Measurements from ENCODE around the gene MRFAP1L1.
"Not testable (repeated sequence)": the region's sequence is repeated elsewhere in the genome, so short reads cannot be mapped to it uniquely, and the experiment has no call there.

Gene MRFAP1L1

DNA sequence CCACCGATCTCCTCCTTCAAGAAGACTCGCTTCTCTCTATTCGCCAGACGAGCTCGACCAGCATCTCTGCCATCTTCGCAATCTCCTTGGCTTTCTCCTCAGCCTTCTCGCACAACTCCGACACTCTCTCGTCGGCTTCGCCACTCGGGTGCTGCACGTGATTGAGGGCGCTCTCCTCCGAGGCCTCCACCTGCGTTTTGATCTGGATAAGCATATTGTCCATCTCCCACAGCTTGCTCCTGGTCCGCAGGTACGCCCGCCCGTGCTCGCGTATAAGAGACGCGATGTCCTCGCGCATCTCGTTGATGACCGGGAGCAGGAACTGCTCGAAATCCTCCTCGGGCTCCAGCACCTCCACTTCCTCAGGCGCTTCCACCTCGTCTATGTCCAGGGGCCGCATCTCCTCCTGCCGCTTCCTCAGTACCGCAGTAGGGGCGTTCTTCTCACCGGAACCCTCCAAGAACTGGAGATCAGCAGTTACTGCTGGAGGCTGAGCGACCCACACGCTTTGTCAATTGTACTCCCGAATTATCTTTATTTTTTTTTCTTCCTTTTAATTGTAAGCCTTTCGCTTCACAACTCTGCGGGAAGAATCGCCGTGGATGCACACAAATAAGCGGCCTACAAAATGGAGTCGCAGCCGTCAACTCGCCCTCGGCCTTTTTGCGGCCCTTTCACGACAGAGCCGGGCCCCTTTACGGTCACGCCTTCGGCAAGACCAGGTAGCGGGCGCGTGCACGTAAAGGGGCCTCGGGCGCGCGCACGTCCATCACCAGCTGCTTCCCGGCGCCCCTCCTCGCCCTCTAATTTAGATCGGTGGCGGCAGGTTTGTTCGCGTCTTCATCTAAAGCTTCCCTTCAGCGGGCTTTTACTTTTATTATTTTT, at the start of gene MRFAP1L1:
Gene MRFAP1L1, minus strand, starts transcription at position 636 of the 885 bp plus-strand sequence. Its CDS starts 236 bp downstream, at position 400.
- DNase-seq = peak; percentile 97

DNA sequence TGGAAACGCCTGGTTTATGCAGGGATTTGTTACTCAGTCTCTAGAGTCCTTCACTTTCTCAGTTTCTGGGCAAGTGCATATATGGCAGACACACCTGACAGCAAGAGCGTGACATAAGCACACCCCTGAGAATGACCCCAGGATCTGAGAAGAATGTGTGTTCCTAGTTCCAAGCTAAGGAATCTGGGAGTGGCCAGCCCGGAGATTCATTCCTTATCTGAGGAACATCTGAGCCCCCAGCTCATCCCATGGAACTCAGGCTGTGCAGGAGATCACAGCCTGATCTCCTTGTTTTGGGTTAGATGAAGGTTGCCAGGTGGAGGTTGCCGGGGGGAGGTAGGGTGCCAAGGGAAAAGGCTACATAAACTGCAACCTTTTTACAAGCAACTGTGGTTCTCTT, 49.1 kb upstream of the MRFAP1L1 start:
- no peak for DNase-seq

DNA sequence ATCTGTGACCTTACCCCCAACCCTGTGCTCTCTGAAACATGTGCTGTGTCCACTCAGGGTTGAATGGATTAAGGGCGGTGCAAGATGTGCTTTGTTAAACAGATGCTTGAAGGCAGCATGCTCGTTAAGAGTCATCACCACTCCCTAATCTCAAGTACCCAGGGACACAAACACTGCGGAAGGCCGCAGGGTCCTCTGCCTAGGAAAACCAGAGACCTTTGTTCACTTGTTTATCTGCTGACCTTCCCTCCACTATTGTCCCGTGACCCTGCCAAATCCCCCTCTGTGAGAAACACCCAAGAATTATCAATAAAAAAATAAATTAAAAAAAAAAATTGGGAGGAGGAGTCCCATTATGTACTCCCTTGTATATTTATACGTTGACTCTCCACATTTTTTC, 46.7 kb upstream of the MRFAP1L1 start:
- not testable (repeated sequence) for DNase-seq

DNA sequence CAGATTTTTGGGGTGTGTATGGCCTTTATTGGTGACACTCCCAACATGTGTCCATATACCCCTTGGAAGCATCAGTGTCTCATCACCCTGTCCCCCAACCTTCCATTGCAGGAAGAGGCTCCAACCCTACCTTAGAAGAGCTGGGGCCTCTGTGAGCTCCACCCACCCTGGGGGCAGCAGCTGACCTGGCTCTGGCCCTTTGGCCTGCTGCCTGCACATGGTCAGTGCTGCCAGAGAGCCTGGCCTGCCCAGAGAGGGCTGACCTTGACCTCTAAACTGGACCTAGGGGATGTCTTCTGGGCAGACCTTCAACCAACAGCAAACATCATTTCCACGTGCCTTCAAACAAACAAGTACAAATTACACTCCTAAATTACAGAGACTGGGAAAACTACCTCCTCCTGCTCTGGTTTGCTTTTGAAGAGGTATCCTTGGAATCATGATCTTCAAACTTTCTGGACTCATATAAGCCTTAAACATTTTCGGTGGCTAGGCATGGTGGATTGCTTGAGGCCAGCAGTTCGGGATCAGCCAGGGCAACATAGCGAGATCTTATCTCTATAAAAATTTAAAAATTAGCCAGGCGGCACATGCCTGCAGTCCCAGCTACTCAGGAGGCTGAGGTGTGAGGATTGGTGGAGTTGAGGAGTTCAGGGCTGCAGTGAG, 45.6 kb upstream of the MRFAP1L1 start:
- DNase-seq = no peak

DNA sequence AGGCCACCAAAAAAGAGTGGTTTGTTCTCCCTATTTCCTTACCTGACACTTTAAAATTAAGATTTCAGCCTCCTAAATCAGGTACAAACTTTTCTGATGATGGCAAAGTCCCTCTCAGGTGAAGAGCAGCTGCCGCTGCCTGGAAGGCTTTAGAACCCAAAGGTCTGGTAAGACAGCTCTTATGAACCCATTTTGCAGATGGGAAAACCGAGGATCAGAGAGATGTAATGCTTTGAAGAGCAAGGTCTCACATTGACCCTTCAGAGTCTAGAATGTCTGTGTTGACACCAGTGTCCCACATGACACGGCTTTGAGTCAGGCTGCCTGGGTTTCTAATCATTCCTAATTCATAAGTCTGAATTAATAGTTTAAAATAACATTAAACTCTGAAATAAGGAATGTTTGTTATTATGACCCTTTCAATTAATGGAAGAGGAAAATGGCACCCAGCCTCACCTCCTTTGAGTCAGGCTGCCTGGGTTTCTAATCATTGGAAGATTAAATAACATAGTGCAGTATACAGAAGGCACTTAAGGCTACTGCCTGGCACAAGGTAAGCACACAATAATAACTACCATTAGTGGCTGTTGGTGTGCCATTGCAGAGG, 44.9 kb upstream of the MRFAP1L1 start:
- DNase-seq = no peak

DNA sequence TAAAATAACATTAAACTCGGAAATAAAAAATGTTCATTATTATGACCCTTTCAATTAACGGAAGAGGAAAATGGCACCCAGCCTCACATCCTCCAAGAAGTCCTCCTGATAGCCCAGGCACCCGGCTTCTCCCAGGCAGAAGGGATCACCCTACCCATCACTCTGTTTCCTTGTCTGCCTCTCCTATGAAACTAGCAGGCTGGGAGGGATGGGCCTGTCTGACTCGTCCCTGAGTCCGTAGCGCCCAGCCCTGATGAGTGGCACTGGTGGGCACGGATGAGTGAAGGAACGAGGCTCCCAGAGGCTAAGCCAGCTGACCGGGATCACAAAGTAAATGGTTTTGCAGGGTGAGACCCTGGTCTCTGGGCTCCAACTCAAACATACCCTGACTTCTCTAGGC, 44.2 kb upstream of the MRFAP1L1 start:
- DNase-seq = no peak

DNA sequence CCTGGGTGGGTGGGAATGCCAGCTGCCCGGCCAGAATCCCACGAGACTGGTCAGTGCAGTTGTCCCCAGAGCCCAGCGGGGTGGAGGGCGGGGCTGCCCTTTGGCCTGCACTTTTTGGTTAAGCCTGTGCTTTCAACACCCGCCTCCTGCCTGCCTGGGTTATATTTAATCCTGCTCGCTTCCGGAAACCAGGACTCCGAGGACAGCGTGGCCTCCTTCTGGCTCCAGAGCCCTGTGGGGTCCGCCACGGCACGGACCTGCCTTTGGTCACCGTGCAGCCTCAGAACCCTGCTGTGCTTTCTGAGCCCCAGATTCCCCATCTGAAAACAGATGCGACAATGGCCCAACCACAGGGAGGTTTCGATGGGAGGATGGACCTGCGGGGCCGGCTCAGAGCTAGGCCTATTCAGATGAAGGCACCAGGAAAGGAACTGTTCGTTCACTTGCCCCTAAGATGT, 43.5 kb upstream of the MRFAP1L1 start:
- no peak for DNase-seq

DNA sequence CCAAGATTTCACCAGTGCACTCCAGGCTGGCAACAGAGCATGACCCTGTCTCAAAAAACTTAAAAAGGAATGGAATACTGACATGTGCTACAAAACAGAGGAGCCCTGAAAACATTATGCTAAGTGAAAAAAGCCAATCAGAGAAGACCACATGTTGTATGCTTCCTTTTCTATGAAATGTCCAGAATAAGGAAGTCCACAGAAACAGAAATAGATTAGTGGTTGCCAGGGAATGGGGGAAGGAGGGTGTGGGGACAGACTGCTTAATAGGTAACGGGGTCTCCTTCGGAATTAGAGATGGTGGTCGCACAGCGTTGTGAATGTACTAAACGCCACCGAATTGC, 42.8 kb upstream of the MRFAP1L1 start:
- DNase-seq = peak; percentile 24

DNA sequence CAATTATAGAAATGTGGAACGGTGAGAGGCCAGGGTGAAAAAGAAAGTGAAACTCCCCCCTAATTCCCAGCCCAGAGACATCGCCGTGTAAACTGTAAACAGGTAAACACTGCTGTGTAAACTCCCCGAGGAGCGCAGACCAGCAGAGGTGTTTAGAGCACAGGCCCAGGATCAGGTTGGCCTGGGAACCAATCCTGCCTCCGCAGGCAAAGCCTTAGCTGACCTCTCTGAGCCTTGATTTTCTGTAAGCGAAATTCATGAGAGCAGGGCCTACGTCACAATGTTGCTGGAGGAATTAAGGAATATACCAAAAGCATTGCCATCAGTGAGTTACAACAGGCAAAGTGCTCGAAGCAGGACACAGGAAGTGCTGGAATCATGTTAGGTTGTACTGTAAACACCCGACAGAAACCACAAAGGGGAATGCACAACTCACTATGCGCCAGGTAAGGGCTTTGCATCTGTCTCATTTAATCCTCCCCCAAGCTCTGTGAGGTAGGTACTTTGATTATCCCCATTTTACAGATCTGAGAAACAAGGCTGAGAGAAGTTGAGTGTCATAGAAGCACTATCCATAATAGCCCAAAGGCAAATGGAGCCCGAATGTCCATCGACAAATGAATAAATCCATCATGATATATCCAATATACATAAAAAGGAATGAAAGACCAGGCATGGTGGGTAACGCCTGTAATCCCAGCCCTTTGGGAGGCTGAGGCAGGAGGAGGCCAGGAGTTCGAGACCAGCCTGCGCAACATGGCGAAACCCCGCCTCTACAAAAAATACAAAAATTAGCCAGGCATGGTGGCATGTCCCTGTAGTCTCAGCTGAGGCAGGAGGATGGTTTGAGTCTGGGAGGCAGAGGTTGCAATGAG, 42.2 kb upstream of the MRFAP1L1 start:
- DNase-seq = no peak

DNA sequence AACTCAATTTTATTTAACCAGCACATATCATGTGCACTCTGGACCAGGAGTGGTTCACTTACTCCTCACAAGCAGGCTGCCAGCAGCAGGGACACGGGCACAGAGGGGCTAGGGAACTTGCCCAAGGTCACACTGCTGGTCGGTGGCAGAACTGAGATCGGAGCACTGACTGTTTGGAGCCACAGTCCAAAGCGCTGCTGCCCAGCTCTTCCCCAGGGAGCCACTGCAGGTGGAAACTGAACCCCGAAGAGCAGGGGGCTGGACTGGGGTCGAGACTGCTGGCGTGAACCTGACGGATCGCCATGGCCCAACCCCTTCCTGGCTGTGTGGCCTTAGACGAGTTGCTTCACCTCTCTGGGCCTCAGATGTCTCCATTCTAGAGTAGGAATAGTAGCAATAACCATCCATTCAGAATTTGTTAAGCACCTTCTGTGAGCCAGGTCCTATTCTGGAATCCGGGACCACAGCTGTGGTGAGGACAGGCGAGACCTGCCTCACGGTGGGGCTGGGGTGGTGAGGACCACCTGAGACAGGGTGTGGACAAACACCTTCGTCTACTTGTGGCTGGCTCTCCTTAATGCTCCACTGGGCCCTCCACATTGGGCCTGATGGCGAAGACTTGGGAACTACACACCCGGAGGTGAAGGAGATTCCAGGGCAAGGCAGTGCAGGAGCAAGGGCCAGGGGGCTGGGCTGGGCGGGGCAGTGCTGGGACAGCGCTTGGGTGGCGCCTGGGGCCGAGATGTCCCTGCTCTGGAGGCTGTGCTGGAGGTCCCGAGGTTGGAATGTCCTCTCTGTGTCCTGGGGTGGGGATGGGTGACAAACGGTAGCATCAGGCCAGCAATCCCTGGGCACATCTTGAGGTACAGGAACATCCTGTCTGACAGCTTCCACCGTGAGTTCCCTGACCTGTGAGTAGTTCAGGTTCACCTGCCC, 40.9 kb upstream of the MRFAP1L1 start:
- no peak for DNase-seq

DNA sequence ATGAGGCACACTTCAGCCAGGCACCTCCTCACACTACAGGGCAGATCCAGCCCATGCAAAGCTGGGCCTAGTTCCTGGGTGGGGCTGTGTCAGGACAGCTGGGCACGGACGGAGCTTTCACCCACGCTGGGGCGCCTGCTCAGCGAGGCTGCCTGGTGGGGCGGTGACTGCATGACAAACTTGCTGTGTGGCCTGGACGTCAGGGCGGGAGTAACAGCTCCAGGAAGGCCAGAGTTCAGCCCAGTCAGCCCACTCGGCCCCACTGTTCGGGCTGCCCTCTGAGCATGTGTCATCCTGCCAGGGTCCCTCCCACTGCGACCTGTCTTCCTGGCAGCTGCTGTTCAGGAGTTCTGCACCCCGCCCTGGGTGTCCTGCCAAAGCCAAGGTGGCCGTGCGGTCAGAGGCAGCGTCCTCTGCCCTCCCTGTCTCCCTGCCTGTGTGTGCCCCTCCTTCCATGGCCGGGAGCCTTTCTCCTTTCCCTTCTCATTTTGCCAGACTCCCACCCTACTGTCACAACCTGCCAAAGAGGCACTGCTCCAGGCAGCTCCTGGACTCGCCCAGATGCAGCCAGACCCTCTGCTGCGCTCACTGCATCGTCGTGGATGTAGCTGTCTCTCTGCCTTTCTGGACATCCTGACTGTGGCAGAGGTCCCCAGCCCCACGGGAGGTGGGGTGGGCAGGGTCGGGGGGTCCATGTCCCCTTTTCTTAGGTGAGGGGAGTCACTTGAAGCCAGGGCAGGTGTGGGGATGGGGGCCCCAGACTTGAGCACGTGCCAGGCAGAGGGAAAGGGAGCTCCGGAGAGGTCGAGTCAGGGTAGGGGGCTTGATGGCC, 39.9 kb upstream of the MRFAP1L1 start:
- peak; percentile 41 for DNase-seq

DNA sequence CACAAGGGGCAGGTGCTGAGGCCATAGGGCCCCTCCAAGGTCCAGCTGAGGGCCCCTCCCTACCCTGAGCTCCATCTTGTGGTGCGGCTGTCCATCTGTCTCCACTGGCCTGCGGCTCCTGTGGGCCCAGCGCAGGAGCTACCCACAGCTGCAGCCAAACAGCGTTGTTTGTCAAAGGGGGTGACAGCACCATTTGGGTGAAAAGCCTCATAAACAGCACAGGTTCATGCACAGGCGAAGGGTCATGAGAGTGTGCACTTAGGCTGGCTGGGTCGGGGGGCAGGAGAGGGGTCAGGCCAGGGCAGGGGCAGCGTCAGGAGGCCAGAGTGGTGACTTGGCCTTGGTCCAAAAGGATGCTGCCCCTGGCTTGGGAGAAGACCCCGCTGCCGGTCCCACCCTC, 38.6 kb upstream of the MRFAP1L1 start:
- no peak for DNase-seq

DNA sequence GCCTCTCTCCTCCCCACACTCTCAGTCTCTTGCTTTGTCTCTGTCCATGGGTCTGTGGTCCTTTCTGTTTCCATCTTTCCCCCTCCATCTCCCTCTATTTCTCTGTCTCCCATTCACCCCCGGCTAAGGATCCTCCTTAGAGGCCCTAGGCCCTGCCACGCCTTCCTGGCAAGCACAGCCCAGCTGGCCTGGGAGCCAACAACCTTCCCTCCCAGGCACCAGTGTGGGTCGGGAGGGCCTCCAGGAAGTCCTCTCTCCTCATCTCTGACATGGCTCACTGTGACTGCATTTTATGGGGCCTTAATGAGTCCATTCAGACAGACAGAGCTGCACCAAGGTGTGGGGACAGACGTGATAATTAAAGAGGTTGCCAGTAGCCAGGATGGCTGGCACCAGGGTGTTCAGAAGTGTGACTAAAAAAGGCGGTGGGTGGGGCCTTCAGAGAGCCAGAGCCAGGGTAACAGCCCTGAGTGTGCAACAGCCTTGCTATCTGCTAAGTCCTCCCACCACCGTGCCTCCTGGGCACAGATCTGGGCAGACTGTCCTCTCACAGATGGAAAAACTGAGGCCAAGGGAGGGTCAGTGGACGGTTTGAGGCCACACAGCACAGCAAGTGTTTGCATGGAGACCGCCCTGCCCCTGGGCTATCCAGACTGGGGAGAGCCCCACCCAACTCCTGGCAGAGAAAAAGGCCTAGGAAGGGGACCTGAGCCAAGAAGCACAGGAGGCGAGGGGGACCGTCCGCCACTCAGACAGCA, 37.8 kb upstream of the MRFAP1L1 start:
- DNase-seq = peak; percentile 62

DNA sequence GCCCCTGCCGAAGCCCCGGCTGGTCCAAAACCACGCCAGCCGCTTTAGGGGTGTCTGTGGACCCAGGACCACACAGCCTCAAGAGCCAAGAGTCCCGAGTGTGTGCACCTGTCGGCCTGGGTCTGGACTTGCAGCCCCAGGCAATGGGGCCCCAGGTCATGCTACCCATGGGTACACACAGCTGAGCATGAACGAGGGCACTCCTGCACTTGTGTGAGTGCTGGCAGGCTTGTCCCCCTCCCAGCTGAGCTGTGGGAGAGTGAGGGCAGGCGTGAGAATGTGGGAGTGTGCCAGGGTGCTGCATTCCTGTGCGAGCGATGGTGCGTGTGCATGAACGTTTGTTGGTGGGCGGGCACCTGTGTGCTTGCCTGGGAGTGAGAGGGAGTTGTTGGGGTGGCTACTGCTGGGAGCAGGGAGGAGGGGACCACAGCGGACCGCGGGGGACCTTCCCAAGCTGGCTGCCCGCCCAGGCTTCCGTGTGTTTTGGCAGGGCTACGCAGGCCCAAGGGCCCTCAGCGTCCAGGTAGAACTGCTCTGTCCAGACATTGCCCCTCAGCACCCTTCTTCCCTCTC, 37.1 kb upstream of the MRFAP1L1 start:
- DNase-seq = no peak

DNA sequence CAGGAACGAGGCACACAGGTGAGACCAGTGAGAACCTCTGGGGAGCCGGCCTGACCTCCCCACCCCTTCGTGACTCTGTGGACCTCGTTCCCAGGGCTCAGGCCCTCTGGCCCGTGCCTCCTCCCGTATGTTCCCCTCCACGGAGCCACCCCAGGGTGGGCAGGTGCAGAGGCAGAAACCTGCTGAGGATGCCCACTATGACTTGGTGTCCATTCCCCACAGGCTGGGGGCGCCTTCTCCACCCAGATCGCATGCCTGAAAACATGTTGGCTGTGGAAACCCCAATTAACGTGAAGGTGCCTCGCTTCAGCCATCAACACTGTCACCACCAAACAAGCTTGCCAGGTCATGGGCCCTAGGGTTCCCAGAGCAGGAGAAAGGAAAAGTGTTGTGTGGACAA, 33.3 kb upstream of the MRFAP1L1 start:
- DNase-seq = no peak

DNA sequence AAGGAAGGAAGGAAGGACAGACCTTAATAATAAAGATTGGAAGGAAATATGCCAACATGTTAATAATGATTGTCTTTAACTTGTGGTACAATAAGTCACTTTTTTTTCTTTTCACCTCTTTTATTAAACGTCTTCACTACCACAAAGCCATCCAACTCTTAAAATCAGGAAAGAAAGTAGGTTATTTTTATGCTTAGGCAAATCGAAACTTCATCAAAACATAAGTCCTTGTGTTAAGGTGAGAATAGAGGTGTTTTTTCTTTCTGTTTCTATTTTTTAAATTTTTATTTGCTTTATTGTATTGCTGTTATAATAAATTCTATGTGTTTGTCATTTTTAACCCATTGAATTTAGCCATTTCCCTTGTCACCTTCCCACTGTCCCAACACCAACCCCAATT, 32.8 kb upstream of the MRFAP1L1 start:
- no peak for DNase-seq

DNA sequence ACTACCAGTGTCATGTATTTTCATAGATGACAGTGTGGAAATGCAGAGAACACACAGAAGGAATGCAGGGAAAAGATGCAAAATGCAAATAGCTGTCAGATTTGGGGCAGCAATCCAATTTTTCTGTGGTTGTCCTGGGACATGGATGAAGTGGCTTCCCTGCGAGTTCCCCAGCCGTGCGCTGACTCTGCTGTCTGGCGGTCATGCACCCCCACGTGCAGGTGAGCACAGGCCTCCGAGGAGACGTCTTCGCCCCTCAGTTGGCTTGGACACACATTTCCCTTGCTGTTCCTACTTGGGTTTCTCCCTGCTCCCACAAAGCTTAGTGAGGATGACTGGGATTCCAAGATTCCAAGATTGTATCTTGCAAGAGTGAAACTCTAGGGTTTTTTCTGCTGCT, 30.7 kb upstream of the MRFAP1L1 start:
- DNase-seq = no peak

DNA sequence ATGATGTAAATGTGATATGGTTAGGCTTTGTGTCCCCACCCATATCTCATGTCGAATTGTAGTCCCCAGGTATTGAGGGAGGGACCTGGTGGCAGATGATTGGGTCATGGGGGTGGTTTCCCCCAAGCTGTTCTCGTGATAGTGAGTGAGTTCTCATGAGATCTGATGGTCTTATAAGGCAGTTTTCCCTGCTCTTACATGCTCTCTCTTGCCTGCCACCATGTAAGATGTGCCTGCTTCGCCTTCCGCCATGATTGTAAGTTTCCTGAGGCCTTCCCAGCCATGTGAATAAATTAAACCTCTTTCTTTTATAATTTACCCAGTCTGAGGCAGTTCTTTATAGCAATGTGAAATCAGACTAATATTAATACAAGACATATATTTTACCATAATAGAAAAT, 30.3 kb upstream of the MRFAP1L1 start:
- no peak for DNase-seq

DNA sequence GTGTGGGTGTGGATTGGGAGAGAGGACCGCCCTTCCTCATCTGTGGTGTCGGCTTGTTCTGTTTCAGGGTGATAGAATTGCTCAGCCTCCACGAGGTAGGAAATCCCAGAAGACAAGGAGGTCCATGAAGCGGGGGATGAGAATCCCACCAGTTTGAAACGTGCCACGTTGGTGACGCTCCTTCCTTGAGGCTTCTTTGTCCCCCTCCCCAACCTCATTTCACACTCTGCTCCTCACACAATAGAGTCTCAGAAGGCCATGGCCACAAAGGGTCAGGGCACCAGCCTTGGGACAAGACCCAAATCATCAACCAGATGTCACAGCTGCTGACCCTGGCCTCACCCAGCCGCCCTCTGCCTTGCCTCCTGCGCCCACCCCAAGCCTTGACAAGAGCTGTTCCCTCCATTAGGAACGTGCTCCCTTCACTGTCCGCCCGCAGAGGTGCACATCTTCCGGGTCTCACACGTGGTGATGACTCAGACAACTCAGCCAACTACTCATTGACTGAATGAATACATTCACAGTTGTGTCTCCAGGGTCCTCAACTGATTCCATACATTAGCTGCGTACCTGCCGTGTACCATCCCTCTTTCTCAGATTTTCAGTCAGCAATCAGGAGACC, 24.6 kb upstream of the MRFAP1L1 start:
- DNase-seq = peak; percentile 54

All from hematopoietic multipotent progenitor cell treated with erythropoietin and hydrocortisone succinate and interleukin-3 and kit ligand, for 8 days (in vitro differentiated cells).